Measurements from ENCODE around the gene ZNRF3.
"Not testable (repeated sequence)": the region's sequence is repeated elsewhere in the genome, so short reads cannot be mapped to it uniquely, and the experiment has no call there.

Gene ZNRF3

DNA sequence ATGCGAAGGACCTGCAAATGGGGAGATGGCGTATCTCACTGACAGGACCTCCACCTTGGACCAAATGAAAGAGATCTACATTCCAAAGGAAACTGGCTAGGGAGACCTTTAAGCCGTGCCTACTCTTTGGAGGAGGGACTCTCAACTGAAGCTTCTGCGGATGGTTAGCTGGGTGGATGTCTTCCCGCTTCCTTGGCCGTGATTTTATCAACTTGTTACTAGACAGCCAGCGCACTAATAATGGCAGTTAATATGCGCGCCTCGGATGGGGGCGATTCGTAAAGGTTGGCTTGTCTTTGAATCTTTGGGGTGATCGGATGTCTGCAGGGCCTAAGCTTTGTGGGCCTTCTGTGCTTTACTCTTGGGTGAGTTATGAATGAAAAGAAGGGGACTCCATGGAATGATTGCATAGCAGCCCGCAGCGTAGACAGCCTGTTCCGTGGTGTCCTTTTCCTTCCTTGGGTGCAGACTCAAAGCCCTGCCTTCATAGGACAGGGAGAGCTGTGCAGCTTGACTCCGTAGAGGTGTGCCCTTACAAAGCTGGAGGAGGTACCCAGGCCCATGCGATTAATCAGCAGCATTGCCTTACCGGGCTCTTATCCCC lies 1.5 kb downstream of the ZNRF3 start:
- DNase-seq (ENCODE audit: low read depth): no peak

DNA sequence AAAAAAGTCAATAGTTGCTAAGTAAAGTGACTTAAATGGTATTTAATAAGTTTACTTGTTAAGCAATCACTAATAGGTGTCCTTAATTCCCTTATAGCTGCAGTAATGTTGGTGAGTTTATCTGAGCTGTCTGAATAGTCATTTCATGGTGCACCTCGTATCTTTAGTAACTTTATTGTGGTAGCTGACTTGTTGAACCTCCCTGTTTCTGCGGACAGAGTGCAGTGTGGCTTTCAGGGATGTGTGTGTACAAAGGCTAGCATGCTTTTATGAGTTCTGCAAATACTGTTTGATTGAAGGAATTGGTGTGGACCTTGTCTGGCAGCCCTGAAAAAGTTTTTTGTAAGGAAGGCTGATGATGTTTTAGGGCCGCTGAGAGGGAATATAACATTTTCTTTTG lies 2.6 kb downstream of the ZNRF3 start:
- DNase-seq (ENCODE audit: low read depth): no peak

DNA sequence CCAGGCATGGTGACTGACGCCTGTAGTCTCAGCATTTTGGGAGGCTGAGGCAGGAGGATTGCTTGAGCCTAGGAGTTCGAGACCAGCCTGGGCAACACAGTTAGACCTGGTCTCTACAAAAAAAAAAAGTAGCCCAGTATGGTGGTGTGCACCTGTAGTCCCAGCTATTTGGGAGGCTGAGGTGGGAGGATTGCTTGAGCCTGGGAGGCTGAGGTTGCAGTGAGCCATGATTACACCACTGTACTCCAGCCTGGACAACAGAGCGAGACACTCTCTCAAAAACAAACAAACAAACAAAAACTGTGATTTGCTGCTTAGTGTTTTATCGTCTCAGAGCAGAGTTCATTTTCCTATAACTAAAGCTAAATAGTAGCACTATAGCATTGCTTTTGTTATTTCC lies 3.3 kb downstream of the ZNRF3 start:
- not testable (repeated sequence) for DNase-seq (ENCODE audit: low read depth)

DNA sequence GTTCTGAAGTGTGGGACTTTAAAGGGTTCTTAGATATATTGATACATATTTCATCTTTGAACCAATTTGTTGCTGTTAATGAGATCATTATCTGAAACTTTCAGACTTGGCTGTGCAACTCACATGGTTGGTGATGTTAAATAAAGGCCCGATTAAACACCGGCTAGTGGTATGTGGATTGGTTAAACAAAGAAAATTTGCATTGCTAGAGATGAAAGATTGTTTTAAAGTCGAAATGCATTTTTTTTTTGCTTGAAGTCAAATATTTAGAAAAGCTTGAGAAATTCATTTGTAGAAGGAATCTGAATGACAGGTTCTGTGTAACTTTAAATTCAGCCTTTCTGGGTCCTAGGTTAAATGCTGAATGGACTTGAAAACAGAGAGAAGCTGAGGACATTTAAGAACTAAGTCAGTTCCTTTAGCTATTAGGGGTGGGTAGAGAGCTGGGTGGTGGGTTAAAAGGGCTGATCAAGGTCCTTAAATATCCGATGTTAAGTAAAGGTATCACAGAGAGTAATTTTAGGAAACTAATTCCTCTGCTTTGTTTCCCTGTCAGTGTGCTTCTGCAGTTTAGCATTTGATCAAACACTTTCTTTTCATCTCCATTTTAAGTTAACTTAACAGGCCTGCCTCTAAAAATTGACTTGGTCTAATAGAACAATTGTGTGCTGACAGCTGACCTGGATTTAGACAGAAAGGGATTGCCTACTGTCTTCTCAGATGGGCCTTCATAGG lies 4.5 kb downstream of the ZNRF3 start:
- DNase-seq (ENCODE audit: low read depth): no peak

DNA sequence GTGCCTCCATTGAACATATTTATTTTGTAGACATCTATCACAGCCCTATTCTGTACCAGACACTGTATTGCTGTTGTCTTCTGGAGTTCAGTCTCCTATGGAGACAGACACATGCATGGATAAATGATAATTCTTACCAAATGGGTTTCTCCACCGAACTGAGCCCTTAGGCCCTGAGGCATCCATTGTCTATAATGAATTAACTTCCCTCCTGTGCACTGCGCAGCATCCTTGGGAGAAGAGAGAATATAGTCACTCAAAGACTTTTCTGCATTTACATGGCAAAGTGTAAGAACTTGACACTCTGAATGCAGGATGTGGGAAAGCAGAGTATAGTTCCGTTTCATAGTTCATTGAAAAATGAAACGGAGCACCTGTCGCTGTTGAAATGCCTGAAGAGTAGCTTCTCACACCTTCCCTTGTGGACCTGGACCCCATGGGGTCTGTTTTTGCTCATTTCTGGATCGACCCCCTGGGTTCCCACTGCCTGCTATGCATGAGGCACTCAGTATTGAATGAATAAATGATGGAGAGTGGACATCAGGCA lies 6.2 kb downstream of the ZNRF3 start:
- no peak for DNase-seq (ENCODE audit: low read depth)

DNA sequence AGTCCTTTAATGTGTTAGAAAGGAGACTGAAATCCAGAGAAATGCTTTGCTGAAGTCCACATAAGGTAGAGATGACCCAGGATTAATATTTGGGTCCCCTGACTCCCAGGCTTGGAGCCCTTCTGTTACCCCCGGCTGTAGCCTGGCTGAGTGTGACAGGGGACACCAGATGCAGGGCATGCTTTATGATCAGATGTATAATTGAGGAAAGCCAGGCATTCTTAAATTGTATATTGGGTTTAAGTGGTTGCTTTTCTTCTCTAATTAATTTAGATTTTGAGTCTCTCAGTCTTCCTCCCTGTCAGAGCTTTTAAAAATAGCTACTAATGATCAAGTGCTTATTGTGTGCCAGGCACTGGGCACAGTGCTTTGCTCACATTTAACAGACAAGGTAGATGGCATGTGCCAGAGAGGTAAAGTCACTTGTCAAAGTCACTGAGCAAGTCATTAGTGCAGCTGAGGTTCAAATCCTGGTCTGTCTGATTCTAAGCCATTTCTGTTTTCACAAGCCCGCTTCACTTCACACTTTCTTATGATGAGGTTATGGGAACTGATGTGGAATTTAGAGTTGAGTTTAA lies 7.9 kb downstream of the ZNRF3 start:
- no peak for DNase-seq (ENCODE audit: low read depth)

DNA sequence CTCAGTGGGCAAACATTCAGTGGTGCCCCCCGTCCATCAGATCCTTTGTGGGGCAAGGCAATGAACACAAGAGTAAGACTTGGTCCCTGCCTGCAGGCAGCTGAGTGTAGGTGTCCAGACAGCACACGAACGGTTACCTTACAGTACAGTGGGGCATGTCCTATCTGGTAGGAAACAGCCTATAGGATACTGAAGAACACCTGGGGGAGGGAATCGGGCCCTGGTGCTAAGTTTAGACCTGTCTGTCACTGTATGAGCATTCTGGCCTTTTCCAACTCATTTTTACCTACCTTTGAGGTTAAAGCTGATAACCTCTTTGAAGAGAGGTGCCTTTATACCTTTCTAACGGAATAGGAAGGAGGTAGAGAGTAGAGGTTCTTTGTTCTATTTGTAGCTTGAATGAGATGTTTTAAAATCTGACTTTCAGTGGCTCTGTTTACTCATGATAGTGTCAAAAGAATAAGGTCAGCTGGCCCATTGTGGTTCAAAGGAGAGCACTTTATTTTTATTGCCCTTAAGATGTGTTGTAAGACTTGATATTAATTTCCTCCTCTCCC lies 8.9 kb downstream of the ZNRF3 start:
- no peak for DNase-seq (ENCODE audit: low read depth)

DNA sequence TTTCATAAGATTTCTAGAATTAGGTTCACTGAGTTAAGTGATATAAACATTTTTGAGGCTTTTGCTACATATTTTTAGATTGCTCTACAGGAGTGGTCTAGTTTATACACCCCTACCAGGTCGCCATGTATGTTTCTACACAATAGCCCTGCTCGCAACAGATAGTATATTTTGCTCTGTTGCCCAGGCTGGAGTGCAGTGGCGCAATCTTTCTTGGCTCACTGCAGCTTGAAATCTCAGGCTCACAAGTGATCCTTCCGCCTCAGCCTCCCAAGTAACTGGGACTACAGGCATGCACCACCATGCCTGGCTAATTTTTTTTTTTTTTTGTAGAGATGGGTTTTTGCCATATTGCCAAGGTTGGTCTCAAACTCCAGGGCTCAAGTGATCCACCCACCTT lies 10.4 kb downstream of the ZNRF3 start:
- DNase-seq (ENCODE audit: low read depth): no peak

DNA sequence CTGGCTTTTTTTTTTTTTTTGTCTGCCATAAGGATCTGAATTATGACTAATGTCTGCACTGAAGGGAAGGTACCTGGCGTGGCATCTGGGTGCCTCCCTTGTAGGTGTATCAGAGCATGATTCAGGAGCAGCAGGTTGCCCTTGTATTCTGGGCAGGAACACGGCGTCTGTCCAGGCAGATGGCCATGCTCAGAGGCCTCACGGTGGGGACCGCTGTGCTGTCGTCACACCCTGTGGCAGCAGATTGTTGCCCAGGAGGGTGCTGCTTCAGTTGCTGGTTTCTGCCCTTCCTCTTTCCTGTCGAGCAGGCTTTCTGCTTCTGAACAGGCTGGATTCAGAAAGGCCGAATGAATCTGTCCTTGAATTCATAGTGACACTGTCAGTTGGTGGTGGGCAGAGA lies 11.0 kb downstream of the ZNRF3 start:
- no peak for DNase-seq (ENCODE audit: low read depth)

DNA sequence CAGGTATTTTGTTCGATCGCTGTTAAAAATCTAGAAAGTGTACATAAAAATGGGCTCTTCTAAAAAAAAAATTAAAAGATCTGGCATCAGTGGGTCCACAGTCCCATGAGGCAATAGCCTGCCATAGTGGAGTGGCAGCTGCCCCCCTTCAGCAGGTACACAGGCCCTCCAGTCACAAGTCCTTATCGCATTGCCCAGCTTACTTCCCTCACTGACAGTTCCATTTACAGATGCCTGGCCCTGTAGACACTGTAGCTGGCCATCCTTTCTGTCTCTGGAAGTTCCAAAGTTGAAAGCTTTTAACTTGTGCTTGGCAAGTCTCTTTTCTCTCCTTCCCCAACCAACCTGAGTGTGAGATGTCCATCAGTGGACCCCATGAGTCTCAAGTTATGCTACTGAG lies 11.4 kb downstream of the ZNRF3 start:
- DNase-seq (ENCODE audit: low read depth): no peak

DNA sequence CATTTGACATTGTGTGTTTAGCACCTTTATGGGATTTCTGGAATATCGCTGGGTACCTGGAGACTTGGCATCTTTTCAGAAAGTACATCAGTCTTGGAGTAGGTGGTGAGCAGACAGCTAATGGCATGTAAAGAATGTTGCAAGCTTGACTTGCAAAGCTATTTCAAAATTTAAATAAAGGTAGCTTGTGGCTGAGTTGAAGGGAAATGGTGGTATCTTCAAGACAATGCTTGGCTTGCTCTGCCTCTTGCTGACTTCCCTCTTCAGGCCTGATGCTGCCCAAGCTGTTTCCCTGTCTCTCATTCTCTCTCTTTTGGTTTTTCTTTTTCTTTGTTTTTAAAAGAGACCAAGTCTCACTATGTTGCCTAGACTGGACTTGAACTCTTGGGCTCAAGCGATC lies 13.2 kb downstream of the ZNRF3 start:
- no peak for DNase-seq (ENCODE audit: low read depth)

DNA sequence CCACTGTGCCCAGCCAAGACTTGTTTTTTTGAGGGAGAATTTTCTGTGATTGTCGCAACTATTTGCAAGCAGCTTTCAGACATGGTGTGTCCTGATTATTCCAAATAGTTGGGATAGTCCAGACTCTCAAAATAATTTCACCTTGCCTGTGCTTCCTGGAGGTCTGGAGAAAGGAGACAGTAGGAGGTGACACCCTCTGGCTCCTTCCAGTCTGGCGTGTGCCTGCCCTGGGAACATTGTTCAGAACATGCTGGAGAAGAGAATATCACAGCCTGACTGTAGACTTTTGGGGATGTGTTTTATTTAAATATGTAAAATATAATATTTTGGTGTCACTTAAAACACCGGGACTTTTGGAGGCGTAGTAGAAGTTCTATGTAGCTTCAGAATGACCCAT lies 14.9 kb downstream of the ZNRF3 start:
- DNase-seq (ENCODE audit: low read depth): no peak

DNA sequence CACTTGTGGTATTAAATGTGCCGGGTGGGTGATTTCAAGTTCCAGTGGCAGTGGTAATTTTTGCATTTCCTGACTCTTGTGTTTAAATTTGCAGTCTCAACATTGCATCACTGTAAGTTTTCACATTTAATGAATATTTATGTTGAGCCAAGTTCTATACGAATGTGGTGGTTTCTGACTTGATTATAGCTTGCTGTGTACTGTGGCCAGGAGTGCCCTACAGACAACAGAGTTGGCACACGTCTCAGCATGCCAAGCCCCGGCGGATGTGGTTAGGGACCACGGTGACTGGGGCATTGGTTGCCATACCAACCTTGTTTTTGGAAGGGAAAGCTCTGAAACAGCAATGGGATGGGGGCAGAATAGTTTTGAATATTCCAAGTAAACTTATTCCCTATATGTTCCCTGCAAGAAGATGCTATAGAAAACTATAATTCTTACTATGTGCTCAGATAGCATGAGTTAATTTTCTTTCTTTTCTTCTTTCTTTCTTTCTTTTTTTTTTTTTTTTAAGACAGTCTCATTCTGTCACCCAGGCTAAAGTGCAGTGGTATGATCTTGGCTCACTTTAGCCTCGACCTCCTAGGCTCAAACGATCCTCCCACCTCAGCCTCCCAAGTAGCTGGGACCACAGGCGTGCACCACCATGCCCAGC lies 16.0 kb downstream of the ZNRF3 start:
- peak; percentile 57 for DNase-seq (ENCODE audit: low read depth)

DNA sequence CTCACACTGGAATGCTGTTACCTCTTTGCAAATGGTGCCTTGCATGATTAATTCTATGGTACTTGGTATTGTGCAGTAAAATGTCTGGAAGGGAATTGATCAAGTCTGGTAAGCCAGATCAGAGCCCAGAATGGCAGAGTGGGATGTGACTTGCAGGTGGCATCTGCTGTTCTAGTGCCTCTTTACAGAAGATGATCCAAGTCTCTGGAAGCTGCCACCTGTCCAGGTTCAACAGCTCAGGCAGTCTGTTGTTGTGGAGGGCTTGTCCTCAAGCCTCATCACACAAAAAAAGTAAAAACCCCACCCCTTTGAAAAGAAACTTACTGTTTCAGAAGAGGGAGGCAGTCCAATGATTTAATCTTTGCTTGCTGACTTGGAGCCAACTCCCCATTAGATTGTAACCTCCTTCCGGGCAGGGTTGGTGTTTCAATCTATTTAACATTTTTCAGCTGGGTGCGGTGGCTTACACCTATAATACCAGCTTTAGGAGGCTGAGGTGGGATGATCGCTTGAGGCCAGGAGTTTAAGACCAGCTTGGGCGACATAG lies 17.1 kb downstream of the ZNRF3 start:
- DNase-seq (ENCODE audit: low read depth): no peak

DNA sequence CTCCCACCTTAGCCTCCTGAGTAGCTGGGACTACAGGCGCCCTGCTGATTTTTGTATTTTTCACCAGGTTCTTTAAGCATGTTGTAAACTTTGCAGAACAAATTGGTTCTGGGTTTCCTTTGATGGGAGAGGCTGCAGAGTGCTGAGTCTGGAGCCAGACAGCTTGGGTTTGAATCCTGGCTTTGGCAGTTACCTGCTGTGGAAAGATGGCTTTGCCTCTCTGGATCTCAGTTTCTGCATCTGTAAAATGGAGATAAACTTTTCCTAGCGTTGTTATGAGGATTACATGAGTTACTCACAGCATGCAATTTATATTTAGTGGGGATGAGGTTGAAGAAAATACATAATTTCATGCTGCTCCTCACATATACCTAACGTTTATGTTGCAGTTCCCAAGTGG lies 19.1 kb downstream of the ZNRF3 start:
- no peak for DNase-seq (ENCODE audit: low read depth)

DNA sequence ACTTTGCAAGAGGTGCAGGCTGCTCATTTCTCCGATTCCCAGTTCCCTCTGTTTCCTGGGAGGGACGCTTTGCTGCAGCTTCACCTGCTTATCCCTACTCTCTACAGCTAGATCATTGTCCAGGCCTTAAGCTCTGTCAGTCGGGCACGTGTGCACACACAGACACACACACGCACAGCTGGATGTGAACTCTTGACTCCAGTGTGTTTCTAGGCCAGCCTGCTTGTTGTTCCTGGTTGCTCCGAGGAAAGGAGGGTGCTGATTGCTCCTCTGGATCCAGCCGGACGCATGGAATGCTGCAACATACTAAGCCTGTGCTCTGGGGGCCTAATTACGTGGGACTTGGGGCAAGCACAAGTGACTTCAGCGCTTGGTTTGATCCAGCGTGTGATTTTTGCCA lies 19.7 kb downstream of the ZNRF3 start:
- no peak for DNase-seq (ENCODE audit: low read depth)

DNA sequence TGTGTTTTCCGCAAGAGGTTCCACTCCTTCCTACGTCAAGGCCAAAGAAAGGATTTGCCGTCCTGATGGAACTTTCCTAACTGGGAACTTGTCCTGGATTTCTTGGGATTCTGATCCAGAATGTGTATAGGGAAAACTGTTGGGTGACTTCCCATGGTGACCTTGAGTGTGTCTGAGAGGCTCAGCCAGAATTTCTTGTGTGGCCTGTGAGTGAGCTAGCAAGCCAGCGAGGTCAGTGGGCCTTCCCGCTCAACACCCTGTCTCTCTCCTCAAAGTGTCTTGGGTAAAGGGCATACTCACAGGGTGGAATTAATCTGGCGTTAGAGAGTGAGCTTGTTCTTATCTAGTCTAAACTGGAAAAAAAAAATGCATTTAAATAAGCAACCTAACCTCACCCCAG lies 20.4 kb downstream of the ZNRF3 start:
- DNase-seq (ENCODE audit: low read depth): no peak

DNA sequence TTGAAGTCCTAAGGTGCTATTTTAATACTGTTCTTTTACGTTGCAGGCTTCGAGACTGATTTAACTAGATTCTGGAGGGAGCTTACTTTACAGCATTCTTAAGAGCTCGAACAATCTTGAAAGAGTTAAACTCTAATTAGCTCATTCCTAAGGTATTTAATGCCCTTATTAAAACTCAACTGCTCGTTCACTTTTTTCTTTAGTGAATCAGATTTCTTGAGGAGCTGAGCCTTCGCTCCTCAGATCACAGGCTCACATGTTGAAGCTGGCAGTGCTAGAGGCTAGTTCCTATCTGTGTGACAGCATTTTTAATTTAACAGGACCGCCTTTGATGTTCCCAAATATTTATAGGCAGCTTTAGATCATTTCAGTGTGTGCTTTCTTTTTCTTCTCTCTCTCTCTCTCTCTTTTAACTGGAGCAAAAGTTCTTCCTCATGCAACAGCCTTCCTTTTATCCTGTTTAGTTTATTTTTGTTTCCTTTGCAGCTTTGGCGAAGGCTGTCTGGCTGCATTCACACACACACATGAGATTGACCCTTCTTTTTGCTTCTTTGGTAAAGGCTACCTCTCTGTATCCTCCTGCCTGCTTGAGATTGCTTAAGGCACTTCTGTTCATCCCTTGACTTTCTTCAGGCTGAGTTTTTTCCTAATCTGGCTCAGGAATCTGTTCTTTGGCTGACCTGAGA lies 21.0 kb downstream of the ZNRF3 start:
- peak; percentile 46 for DNase-seq (ENCODE audit: low read depth)

DNA sequence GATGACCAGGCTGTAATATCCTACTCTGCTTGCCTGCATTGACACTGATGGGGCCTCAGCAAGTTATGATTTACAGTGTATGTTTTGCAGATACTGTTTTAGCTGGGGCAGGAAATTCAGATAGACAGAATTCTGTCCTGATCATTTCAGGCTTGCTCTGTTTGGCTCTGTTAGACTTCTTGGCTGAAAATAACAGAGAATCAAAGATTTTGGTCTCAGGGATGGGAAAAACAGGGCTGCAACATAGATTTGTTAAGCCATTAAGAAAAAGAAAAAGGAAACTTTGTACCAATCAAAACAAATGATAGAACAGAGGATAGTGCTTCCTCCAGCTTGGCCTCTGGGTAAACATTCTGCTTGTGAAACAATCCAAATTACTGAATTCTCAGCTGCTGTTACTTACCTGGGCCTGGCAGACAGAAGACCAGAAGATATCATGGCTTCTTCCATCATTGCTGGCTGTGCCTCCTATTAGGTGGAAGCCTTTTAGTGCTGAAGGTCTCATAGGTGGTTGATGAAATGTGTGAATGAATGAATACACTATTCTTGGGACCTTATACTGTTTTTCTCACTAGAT lies 22.0 kb downstream of the ZNRF3 start:
- no peak for DNase-seq (ENCODE audit: low read depth)

DNA sequence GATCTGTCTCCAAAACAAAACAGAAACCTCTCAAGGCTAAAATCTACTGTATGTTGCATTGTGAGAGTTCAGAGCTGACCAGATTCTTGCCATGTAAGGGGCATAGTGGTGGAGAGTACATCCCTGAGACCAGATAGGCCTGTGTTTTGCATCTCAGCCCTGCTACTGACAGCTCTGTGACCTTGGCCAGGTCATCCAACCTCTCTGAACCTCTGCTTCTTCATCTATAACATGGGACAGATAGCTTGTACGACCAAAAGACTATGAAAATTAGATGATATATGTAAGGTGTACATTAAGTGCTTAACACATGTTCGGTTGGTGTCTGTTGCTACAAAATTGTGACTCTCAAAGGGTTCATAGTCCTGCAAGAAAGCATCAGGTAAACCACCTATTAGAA lies 22.9 kb downstream of the ZNRF3 start:
- DNase-seq (ENCODE audit: low read depth): no peak

DNA sequence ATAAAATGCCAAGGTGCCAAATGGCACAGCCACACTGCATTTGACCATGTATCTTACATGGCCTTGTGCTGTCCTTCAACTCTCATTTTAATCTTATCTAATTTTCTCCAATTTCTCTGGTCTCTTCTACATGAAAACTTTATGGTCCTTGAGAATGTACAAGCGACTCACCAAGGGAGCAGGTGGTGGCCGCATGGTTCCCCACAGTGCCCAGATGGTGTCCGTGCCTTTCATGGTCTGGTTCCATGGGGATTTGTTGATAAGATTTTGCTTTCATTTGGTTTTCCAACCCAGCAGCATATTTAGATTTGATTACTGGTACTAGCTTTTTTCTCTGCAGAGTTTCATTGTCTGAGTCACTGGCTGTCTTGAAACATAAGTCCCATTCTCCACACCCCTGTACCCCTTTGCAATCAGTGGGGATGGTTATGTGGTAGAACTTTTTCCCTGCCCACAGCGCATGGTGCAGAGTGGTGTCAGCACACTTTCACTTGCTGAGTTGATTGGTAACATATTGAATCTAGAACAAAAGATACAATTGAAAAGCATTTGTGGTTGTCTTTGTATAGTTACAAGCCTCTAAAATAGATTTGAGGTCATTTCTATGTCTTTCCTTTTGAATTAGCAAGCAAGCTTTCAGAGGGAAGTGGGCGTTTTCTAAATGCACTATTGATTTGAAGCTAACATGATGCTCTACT lies 24.1 kb downstream of the ZNRF3 start:
- DNase-seq (ENCODE audit: low read depth): no peak

Measured in fibroblast of gingiva (primary cell).